Ovary (tissue), 3 donors: ENCODE measurements around the gene CDCA3.

Experiments used
- EP300 ChIP-seq: sonication (generic); formaldehyde crosslinking; IDR thresholded peaks from one replicate; pipeline ENCODE4 v1.6.1; 2017; ENCODE audit warnings: antibody characterized with exemption
- POLR2A ChIP-seq: fragments of 450-650 bp; IDR thresholded peaks from one replicate; pipeline ENCODE4 v1.6.1; 2017; ENCODE audit warnings: antibody characterized with exemption, mild to moderate bottlenecking, moderate library complexity
- TF ChIP-seq, protein P1 (sequence below), 3 donors: fragments of 450-650 bp in 2 of 3; fragments of 200-600 bp in 1 of 3; IDR thresholded peaks; one replicate each; pipeline versions ENCODE4 v1.5.1 to v1.8.0; 2016 to 2022; ENCODE audit warnings: antibody characterized with exemption in 3 of 3, mild to moderate bottlenecking in 1 of 3
- donor health status: DM: no; HTN: no; CAD: no.

DNA sequence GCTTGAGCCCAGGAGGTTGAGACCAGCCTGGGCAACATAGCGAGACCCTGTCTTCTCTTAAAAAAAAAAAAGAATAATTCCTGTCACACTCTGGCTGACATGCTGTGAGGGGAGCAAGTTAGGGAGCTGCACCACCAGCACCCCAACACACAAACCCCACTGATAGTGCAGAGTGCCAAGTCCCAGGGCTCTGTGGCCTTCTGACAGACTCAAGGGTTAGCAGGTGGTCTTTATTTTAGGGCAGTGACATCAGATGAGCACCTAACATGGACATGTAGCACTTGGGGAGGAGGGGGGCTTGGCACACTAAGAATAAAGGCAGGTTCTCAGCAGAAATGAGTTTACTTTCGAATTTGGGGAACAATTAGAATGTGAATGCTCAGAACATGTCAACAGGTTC, 7.7 kb upstream of the CDCA3 start:
- TF ChIP-seq POLR2A (no peak), EP300 (no peak)
- TF ChIP-seq, protein P1, sequence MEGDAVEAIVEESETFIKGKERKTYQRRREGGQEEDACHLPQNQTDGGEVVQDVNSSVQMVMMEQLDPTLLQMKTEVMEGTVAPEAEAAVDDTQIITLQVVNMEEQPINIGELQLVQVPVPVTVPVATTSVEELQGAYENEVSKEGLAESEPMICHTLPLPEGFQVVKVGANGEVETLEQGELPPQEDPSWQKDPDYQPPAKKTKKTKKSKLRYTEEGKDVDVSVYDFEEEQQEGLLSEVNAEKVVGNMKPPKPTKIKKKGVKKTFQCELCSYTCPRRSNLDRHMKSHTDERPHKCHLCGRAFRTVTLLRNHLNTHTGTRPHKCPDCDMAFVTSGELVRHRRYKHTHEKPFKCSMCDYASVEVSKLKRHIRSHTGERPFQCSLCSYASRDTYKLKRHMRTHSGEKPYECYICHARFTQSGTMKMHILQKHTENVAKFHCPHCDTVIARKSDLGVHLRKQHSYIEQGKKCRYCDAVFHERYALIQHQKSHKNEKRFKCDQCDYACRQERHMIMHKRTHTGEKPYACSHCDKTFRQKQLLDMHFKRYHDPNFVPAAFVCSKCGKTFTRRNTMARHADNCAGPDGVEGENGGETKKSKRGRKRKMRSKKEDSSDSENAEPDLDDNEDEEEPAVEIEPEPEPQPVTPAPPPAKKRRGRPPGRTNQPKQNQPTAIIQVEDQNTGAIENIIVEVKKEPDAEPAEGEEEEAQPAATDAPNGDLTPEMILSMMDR (IDR thresholded peaks at IDR 0.05), result no peak
